M059J (cell line): ENCODE data around the gene ADORA2B. TPM values are rescaled to one million over a fixed set of nuclear protein-coding genes. Genes with fewer than 3 reads are reported as not detected.
"Not testable (repeated sequence)": the region's sequence is repeated elsewhere in the genome, so short reads cannot be mapped to it uniquely, and the experiment has no call there.

Source experiments
- DNase-seq: peaks from one replicate; pipeline ENCODE4 v3.0.0-alpha.2; 2012; ENCODE audit warnings: low read depth
- total RNA-seq: library from RNA; depleted of rRNA; stranded (reverse); fragments of >200 nt; shearing (Covaris generic); gene quantifications from 2 replicates; pipeline ENCODE4 v1.2.3, GENCODE V29; 2014

The ADORA2B gene
- total RNA-seq, 1 experiment from 2014 or later: 20.8 TPM

GRCh38 chr17:15922586-15922985 is 22.3 kb upstream of the ADORA2B start:
- DNase-seq: no peak

DNA sequence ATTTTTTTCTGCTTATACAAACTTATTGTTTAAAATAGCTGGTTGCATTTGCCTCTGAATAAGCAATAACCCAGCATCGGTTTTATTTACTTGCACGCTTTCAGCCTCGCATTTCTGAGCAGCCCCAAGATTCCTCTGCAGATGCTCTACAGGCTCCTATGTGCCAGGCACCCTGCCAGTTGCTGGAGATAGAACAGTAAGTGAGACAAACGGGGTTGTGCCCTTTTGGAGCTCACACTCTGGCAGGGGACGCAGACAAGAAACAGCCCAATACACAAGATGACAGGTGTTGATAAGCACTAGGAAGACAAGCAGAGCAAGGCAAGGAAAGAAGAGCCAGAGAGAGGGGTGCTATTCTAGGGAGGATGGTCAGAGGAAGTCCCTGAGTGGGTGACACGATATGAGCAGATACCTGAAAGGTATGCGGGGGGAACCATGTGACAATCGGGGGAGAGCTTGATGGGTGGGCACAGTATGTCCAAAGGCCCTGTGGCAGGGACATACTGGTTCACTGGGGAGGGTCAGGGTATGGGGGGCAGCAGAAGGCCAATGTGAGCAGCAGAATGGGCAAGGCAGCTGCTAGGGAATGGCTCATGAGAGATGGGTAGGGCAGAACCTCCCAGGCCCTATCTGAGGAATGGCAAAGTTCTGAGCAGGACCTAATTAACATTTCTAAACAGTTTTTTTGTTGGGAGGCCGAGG is 18.7 kb upstream of the ADORA2B start:
- DNase-seq: no peak

DNA sequence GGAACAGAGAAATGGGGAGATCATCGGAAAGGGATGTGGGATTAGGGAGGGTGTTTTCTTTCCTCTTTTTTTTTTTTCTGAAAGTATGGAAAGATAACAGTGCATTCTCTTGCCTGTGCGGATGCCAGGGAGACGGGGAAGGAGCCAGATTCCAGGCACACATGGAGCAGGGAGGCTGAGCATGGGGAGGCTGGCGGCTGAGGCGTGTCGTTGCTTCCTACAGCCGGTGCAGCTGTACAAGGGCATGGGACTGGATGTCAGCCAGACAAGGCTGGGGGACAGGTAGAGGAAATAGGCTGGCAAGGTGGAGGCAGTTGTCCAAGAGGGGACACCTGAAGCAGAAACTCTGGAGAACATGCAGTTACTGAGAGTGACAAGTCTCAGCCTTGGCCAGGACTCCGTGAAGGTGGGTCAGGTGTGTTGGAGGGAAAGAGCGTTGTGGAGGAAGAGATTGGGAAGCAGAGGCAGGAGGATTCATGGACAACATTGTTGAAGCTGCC is 16.6 kb upstream of the ADORA2B start:
- no peak for DNase-seq

DNA sequence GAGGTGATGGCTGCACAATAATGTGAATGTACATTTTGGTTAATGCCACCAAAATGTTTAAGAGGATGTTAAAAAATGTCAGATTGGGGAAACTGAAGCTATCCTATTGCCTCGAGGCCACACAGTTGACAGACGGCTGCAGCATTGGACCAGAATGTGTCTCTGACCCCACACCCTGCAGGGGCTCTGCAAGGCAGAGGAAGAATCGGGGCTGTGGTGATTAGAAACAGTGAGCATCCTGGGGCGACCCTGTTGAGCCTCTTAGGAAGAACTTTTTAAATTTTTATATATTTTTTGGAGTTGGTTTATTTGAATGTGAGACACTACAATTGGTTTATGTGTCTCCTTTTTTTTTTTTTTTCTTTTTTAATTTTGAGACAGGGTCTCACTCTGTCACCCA is 15.0 kb upstream of the ADORA2B start:
- no peak for DNase-seq

DNA sequence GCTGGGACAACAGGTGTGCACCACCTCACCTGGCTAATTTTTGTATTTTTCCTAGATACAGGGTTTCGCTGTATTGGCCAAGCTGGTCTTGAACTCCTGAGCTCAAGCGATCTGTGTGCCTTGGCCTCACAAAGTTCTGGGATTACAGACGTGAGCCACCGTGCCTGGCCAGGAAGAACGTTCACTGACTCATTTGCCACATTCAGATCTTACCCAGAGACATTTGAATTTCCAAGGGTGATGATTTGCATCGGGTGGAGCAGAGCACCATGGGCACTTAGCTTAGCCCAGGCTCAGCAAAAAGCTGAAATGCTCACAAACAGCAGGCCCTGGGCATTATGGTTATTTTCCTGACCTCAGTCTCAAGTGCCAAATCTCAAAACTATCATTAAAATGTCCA is 14.5 kb upstream of the ADORA2B start:
- DNase-seq: peak; percentile 29

- DNase-seq: peak; percentile 30
These were observed 13.5 kb upstream of the ADORA2B start for GRCh38 chr17:15931394-15931793.

DNA sequence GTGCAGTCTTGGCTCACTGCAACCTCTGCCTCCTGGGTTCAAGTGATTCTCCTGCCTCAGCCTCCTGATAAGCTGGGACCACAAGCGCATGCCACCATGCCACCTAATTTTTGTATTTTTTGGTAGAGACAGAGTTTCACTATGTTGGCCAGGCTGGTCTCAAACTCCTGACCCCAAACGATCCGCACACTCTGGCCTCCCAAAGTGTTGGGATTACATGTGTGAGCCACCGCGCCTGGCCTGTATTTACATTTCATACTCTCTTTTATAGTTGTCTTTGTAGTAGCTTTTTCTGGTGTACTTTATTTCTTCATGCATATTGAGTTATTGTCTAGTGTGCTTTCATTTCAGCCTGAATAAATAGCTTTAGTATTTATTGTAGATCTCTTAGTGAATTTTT is 10.1 kb upstream of the ADORA2B start:
- no peak for DNase-seq

DNA sequence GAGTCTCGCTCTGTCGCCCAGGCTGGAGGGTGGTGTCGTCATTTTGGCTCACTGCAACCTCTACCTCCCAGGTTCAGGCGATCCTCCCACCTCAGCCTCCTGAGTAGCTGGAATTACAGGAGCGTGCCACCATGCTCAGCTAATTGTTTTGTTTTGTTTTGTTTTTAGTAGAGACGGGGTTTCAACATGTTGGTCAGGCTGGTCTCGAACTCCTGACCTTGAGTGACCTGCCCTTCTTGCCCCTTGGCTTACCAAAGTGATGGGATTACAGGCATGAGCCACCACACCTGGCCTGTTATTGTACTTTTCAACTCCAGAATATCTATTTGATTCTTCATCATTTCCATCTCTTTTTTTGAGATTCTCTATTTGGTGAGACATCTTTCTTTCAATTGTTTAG is 9.0 kb upstream of the ADORA2B start:
- no peak for DNase-seq

DNA sequence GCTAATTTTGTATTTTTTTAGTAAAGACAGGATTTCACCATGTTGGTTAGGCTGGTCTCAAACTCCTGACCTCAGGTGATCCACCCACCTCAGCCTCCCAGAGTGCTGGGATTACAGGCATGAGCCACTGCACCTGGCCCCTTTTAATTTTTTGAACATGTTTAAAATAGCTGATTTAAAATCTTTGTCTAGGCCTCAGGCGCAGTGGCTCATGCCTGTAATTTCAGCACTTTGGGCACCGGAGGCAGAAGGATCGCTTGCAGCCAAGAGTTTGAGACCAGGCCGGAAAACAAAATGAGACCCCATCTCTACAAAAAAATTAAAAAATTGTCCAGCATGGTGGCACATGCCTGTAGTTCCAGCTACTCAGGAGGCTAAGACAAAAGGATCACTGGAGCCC is 8.4 kb upstream of the ADORA2B start:
- not testable (repeated sequence) for DNase-seq

- peak; percentile 47 for DNase-seq
These were observed 3.1 kb upstream of the ADORA2B start for GRCh38 chr17:15941781-15942180.

- DNase-seq: no peak
These were observed 2.6 kb upstream of the ADORA2B start for GRCh38 chr17:15942207-15942833.

GRCh38 chr17:15943971-15944758 is 765 bp upstream of the ADORA2B start:
- no peak for DNase-seq

DNA sequence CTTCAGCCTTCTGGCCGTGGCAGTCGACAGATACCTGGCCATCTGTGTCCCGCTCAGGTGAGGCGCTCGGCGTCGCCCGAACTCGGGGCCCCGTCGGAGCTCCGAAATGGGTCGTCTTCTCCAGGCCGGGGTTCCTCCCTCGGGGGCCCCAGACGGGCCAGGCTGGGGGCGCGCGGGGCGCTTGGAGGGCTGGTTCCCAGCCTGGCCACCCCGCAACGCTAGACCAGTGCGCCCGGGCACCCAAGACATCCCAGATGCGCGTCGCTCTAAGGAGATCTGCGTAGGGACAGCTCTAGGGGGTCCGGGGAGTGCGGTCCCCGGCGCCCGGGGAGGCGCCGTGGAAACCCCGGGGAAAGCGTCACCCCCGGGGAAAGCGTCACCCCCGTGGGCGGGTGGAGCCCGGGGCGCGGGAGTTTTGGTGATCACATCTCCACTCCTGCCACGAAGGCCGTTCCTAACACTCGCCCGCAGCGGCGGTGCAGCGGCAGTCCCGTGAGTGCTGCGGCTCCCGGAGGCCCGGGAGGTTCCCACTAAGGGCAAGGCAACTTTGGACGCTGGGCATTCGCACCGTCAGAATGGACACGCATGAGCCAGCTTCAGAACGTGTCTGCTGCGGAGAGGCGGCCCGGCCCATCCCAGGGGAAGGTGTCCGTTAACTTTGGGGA is 729 bp downstream of the ADORA2B start:
- DNase-seq: peak; percentile 31

- DNase-seq: peak; percentile 50
These were observed 1.7 kb downstream of the ADORA2B start for GRCh38 chr17:15946611-15947120.

DNA sequence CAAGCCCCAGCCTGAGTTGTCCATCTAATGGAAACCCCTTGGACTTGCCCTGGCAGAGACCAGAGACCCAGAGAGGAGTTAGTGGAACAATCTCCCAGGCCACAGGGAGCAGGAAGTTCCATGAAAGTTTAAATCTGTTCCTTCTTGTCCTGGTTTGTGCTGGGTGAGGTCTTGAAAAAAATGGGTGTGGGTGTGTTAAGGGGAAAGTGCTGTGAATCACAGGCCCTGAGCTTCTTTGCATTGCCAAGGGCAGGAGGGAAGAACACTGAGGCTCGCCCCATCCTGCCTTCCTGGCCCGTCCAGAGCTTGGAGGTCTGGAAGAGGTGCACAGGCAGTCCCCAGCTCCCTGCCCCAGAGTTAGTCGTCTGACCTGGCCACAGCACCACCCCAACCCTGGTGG is 2.3 kb downstream of the ADORA2B start:
- no peak for DNase-seq

DNA sequence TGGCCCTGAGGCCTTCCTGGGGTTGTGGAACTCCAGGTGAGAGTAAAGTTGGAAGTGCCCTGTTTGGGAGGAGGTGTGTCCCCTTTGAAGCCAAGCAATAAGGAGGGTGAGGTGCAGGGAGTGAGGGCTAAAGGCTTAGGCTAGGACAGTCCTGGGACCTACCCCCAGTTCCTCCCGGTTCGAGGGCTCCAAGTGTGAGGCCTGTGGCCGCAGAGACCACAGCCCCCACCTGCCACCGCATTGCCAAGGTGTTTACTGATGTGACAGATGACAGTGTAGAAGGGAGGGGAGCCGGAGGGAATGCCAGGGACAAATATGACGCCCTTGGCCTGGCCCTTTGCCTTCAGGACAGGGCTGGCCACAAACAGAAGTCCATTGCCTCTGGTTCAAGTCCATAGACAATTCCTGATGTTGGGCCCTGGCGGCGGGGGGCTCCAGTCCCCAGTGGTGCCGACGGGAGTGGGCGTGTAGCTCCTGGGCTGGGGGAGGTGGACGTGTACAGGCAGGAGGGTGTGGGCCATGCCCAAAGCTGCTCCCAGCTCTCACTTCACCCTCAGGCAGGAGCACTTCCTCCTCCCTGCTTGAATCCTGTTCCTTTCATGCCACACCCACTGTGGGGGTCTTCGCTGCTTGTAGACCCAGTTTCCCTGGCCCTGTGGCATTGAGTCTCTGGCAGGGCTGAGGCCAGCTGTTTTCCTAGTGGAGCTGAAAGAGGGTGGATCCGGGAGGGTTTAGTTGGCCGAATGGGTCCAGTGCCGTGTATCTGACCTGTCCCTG is 3.2 kb downstream of the ADORA2B start:
- DNase-seq: no peak

GRCh38 chr17:15951368-15952047 is 6.6 kb downstream of the ADORA2B start:
- DNase-seq: no peak

GRCh38 chr17:15952048-15952532 is 7.2 kb downstream of the ADORA2B start:
- no peak for DNase-seq

GRCh38 chr17:15952916-15953790 is 8.2 kb downstream of the ADORA2B start:
- DNase-seq: no peak
